GM18867 (cell line): Measurements from ENCODE around the gene PTPRD.

Experiments
- ATAC-seq: cut with Tn5 transposase; IDR thresholded peaks from one replicate; pipeline ENCODE4 v1.9.1; 2021; ENCODE audit warnings: mild to moderate bottlenecking, moderate library complexity; ENCODE audit not compliant: unreplicated experiment

PTPRD gene

GRCh38 chr9:8643464-8643863, 1969.3 kb downstream of the PTPRD start:
- no peak for ATAC-seq

GRCh38 chr9:8640761-8641160, 1972.0 kb downstream of the PTPRD start:
- no peak for ATAC-seq

GRCh38 chr9:8637626-8638025, 1975.2 kb downstream of the PTPRD start:
- no peak for ATAC-seq

- ATAC-seq: no peak
Observed at GRCh38 chr9:8633784-8634183, 1979.0 kb downstream of the PTPRD start.

- ATAC-seq: no peak
Observed at GRCh38 chr9:8632493-8632892, 1980.3 kb downstream of the PTPRD start.

- ATAC-seq: no peak
Observed at GRCh38 chr9:8628791-8629190, 1984.0 kb downstream of the PTPRD start.

DNA sequence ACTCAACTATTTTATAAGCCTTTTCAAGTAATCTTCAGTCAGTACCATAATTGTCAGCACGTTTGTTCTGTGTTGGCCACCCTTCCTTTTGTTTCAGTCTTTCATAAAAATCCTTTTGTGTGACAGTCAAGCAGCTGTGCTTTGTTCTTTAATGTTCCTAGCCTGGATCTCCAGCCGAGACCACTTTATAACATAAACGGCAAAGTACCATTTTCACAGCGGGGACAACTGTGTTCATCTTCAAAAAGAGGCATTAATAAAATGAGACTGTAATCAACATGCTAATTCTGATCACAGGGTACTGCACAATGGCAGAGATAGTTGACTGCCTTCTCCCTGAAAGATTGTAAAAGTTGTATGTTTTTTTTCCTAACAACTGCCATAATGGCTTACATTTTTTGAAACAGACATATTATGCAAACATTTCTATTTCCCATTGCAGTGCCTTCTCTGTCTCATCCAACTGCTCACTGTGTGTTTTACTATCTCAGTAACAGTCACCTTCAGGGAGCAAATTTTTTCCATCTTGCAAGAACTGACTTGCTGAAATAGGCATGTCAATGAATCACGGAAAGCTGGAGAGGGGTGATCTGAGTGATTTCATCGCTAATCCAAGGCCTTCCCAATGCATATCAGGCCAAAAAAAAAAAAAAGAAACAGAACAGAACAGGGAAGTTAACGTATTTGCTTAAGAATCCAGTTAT, 1984.7 kb downstream of the PTPRD start:
- ATAC-seq: no peak

GRCh38 chr9:8622871-8623270, 1989.9 kb downstream of the PTPRD start:
- ATAC-seq: no peak

DNA sequence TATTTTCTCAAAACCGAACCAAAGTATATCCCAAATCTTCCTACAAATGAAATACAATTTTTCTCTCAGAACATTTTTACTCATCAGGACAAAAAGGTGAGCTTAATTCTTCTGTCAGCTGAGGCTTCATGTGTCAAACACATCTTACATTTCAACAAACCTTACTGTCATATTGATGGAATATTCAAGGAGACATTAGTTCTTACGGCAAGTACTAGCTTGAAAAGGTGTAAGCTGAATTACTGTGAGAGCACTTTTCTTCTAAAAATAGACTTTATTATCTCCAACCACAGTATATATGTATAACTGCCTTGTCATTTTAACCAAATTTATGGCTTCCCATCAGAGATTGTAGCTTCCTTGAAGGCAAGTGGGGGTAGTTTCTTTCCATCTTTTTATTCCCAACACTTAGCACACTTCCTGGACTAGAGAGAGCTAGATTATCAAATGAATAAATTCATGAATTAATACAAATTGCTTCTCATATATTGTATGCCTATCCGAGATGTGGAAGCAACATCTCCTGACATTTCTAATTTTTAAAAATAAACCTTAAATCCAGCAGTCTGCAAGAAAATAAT, 1990.5 kb downstream of the PTPRD start:
- no peak for ATAC-seq

DNA sequence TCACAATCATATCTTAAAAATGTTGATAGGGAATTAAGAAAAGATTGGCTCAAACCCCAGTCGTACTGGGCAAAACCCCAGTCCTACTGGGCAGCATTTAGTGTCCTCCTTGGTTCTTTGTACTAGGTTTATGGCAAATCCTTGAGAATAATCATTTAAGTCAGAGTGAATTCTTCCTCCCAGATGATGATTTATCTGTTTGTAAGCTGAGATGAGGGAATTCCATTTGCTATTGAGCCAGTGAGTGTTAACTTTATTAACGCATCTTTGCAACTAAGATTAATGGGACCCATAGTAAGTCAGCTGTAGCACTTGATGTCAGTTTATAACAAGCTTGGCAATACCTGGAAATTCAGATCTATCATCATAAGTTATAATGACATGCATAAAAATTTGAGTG, 1991.4 kb downstream of the PTPRD start:
- ATAC-seq: no peak

DNA sequence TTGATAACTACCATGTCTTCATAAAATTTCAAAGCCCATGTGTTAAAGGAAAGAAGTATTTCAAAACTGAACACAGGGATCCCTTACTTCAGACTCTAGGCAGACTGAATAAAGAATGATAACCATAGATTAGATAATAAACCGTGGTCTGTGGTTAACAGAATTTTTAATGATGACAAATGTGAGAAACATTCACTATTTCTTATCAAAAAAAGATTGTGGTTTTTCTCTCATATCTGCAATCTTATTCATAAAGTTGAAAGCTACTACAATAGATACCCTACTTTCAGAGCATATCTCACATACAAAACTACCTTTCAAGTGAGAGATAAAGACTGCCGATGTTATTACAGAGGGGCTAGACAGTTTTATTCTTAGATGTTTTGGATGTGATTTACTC, 1996.4 kb downstream of the PTPRD start:
- no peak for ATAC-seq

GRCh38 chr9:8614926-8615440, 1997.8 kb downstream of the PTPRD start:
- no peak for ATAC-seq

GRCh38 chr9:8613346-8613825, 1999.4 kb downstream of the PTPRD start:
- ATAC-seq: no peak

- no peak for ATAC-seq
Observed at GRCh38 chr9:8611153-8611552, 2001.6 kb downstream of the PTPRD start.

GRCh38 chr9:8610256-8610655, 2002.5 kb downstream of the PTPRD start:
- ATAC-seq: no peak

DNA sequence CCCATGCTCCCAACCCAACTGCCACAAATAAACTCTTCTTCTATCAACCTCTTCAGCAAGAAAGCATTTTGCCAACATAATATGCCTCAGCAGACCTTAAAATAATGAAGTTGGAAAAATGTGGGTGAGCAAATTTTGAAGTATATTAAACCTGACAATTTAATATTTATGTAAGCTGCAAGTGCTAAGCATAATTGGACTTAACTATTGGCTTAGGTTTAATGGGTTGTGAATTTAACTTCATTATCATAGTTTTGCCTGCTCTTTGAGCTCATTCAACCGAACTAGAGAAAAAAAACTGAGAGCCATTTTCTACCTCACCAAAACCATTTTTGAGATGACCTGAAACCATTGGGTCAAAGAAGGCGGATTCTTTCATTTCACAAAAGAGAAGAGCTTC, 2007.7 kb downstream of the PTPRD start:
- no peak for ATAC-seq

DNA sequence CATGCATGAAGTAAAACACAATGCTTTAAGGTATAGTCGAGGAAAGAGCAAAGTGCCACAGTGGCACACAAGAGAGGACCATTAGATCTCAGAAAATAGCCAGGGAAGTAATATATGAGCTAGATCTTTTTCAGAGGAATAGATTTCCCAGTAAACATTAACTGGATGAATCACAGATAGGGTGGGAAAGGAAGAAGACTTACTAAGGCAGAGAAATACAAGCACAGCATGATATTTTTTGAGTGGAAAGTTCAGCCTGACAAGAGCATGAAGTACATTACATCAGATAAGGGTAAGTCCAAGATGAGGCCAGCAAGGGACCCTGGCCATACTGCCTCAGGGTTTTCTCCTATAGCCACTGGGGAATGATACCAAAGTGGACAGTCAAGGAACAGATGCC, 2008.6 kb downstream of the PTPRD start:
- no peak for ATAC-seq

GRCh38 chr9:8600914-8601680, 2011.7 kb downstream of the PTPRD start:
- no peak for ATAC-seq

DNA sequence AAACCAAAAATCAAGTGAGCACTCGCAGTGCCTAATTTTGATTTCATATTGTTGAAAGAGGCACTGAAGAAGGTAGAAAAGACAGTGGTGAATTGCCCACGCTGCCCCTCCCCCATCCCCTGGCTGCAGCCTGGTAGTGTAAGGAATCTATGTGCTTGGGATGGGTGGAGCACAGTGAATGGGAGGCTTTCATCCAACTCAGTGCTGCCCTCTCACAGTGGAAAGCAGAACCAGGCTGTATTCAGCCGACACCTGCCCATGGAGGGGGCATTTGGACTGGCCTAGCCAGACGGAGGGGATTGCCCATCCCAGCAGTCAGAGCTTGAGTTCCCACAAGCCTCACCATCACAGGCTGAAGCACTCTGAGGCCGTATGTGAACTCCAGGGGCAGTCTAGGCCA, 2012.9 kb downstream of the PTPRD start:
- no peak for ATAC-seq

DNA sequence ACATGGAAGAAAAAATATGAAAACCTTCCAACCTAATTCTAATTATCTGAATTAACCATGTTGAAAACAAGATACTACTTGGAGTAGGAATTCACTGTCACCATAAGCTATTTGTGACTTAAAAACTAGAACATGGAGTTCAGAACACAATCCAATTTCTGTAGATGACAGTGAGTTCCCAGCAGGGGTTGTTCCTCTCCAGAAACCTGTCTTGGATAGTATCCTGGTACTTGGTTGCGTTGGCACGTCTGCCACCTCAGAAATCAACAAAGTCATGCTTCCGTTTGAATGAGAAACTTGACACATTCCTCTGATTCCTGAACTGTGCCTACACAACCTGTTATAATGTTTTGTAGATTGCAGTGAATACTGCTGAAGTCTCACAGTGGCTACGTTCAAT, 2023.3 kb downstream of the PTPRD start:
- ATAC-seq: no peak

GRCh38 chr9:8585036-8585435, 2027.8 kb downstream of the PTPRD start:
- ATAC-seq: no peak

DNA sequence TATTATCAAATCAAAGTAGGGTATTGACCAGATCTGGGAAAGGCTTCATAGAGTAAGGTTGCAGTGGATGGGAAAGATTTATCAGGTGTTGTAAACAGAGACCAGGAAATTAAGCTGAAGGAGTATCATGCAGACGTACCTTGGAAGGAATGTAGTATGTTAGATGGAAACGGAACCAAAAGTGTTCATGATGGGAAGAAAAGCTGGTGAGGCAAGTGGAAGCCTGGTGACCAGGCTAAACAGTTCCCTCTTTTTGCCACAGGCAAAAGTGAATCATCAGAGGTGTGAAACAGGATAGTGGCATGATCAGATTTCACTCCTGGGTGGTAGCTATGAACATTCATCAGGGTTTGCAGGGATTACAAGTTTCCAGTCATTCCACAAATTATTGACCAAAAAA, 2033.1 kb downstream of the PTPRD start:
- ATAC-seq: no peak
